GM12878 (cell line): Measurements from ENCODE around the gene ENOX1. TPM values are rescaled to one million over a fixed set of nuclear protein-coding genes. Genes with fewer than 3 reads are reported as not detected.
A peak's percentile ranks its signal among the peaks of the same experiment; 100 is the strongest.

Experiments
- ATAC-seq: fragments of 200-7000 bp; cut with Tn5 transposase; 3 replicates; pipeline ENCODE4 v1.9.1; 2020; ENCODE audit warnings: mild to moderate bottlenecking, moderate library complexity
- BruUV-seq: library from RNA; stranded (reverse); fragments of 400-500 nt; replicated peaks from 2 replicates; lab custom pipeline; 2021; lab: Mats Ljungman, UMichigan
- CTCF ChIA-PET: fragments of 300-600 bp; sonication (Branson Sonifier 250); formaldehyde crosslinking; extraction: SDS; loops from one replicate; lab custom pipeline; 2021; ENCODE audit warnings: inconsistent platforms; lab: Yijun Ruan, JAX
- POLR2A ChIA-PET: fragments of 350-600 bp; formaldehyde crosslinking; extraction: SDS; loops from one replicate; lab custom pipeline; 2021; ENCODE audit warnings: inconsistent platforms; lab: Charles Lee
- RAD21 ChIA-PET: fragments of 300-600 bp; sonication (Branson Sonifier 250); formaldehyde crosslinking; loops from one replicate; lab custom pipeline; 2023; ENCODE audit warnings: antibody characterized with exemption; ENCODE audit not compliant: unreplicated experiment; lab: Charles Lee
- SMC1A ChIA-PET: fragments of 300-600 bp; sonication (Branson Sonifier 250); formaldehyde crosslinking; loops from one replicate; lab custom pipeline; 2023; ENCODE audit not compliant: unreplicated experiment, uncharacterized antibody; lab: Charles Lee
- DNase-seq: peaks from one replicate; pipeline ENCODE4 v3.0.0-alpha.2; 2011; ENCODE audit warnings: low read depth, low spot score
- FAIRE-seq: peaks from 3 replicates; lab custom pipeline; 2011; peaks lifted over from hg19 to GRCh38; lab: Jason Lieb, UNC
- H2AFZ ChIP-seq: 2 replicates; pipeline ENCODE4 v1.6.0; 2011; ENCODE audit warnings: low read depth, low read length, control low read depth; ENCODE audit not compliant: control insufficient read depth
- H3K27ac ChIP-seq: 2 replicates; pipeline ENCODE4 v1.5.1; 2011; ENCODE audit warnings: control low read depth; ENCODE audit not compliant: control insufficient read depth, insufficient read depth
- H3K27me3 ChIP-seq, 2 experiments: replicated peaks in 1 of 2; 2 replicates each; pipeline versions ENCODE4 v1.6.0 to v1.6.1; 2011; ENCODE audit warnings: low read length in 1 of 2; ENCODE audit not compliant: control insufficient read depth in 2 of 2, insufficient read depth in 2 of 2
- H3K36me3 ChIP-seq, 2 experiments: 2 replicates each; pipeline ENCODE4 v1.5.1; 2011; ENCODE audit warnings: low read length in 1 of 2; ENCODE audit not compliant: control insufficient read depth in 2 of 2, insufficient read depth in 2 of 2
- H3K4me1 ChIP-seq: 2 replicates; pipeline ENCODE4 v1.6.1; 2011; ENCODE audit warnings: mild to moderate bottlenecking, low read length, moderate library complexity, mixed read lengths; ENCODE audit not compliant: control insufficient read depth, insufficient read depth
- H3K4me2 ChIP-seq: 2 replicates; pipeline ENCODE4 v1.6.0; 2011; ENCODE audit warnings: control low read depth; ENCODE audit not compliant: control insufficient read depth, insufficient read depth
- H3K4me3 ChIP-seq: fragments of 200-600 bp; sonication (generic); 2 replicates; pipeline ENCODE4 v1.5.1; 2016
- H3K79me2 ChIP-seq: 2 replicates; pipeline ENCODE4 v1.6.0; 2011; ENCODE audit warnings: low read length; ENCODE audit not compliant: control insufficient read depth, insufficient read depth
- H3K9ac ChIP-seq: 2 replicates; pipeline ENCODE4 v1.8.0; 2011; ENCODE audit warnings: low read length, control low read depth, mixed read lengths; ENCODE audit not compliant: control insufficient read depth, insufficient read depth
- H3K9me3 ChIP-seq: replicated peaks from 3 replicates; pipeline ENCODE4 v1.5.1; 2011; ENCODE audit warnings: mild to moderate bottlenecking, low read length; ENCODE audit not compliant: control insufficient read depth, insufficient read depth
- H4K20me1 ChIP-seq: 2 replicates; pipeline ENCODE4 v1.6.0; 2011; ENCODE audit not compliant: control insufficient read depth, insufficient read depth
- DPF2 ChIP-seq: fragments of 450-650 bp; IDR thresholded peaks from 2 replicates; pipeline ENCODE4 v1.6.1; 2017; ENCODE audit warnings: mild to moderate bottlenecking
- NFYB ChIP-seq: IDR thresholded peaks from 2 replicates; pipeline ENCODE4 v1.6.1; 2011; ENCODE audit warnings: low read depth, mild to moderate bottlenecking, low read length, improper control_type of control experiment, moderate library complexity; ENCODE audit not compliant: insufficient read depth
- NR2F1 ChIP-seq: fragments of 450-650 bp; conservative IDR thresholded peaks from 2 replicates; pipeline ENCODE4 v1.6.1; 2017; ENCODE audit warnings: mild to moderate bottlenecking
- SREBF2 ChIP-seq: IDR thresholded peaks from 2 replicates; pipeline ENCODE4 v1.6.1; 2012; ENCODE audit warnings: mild to moderate bottlenecking, low read length
- WGBS: methylation state at CpG from one replicate; pipeline ENCODE4 v1.1.6; 2016; ENCODE audit warnings: low lambda C conversion rate; ENCODE audit not compliant: insufficient replicate concordance, insufficient coverage; ENCODE audit errors: missing lambda C conversion rate; 5-methylcytosine and 5-hydroxymethylcytosine counted together
- in situ Hi-C: fragments of 300-500 bp; cut with MboI; formaldehyde crosslinking; loops from 9 replicates; pipeline ENCODE4 v1.14.3; 2018; ENCODE audit warnings: mixed read lengths
- intact Hi-C: fragments of 100-400 bp; cut with micrococcal nuclease; formaldehyde crosslinking; loops from one replicate; pipeline ENCODE4 v1.14.2; 2022; ENCODE audit not compliant: unreplicated experiment
- polyA plus RNA-seq, 11 experiments: library from polyadenylated mRNA; depleted of rRNA in 4 of 11; unstranded in 6 of 11; stranded (reverse) in 5 of 11; fragments of >200 nt; fragmentation: Nextera tagmentation in 4 of 11; fragmentation: Illumina TruSeq in 1 of 11; extraction: Ambion mirVana in 4 of 11; extraction: Trizol in 1 of 11; gene quantifications; 1 replicate in 1 of 11; 2 replicates in 10 of 11; pipeline versions ENCODE4 v1.2.1 to v1.2.3, GENCODE V29; 2011 to 2016; ENCODE audit warnings: inconsistent platforms in 2 of 11, missing spikeins in 2 of 11, low read depth in 1 of 11
- total RNA-seq, 4 experiments: library from RNA; depleted of rRNA in 3 of 4; stranded (reverse); fragments of >200 nt in 3 of 4; fragmentation: Illumina TruSeq in 1 of 4; extraction: Trizol in 1 of 4; gene quantifications; 2 replicates each; pipeline versions ENCODE4 v1.2.1 to v1.2.3, GENCODE V29; 2013 to 2021
- TF ChIP-seq, protein P1 (sequence below): IDR thresholded peaks from 2 replicates; pipeline ENCODE4 v1.6.1; 2012; ENCODE audit warnings: mild to moderate bottlenecking, low read depth, low read length

The ENOX1 gene
- total and polyA plus RNA-seq, 10 of the 15 experiments (the other 5 are each of a cell fraction or from before 2014, with no cell fraction given): 0.11 to 0.26 (median 0.15) TPM

GRCh38 chr13:43180036-43180660 is 606.6 kb downstream of the ENOX1 start:
- no peak overlapping the region for H3K4me2 ChIP-seq
- H3K4me3 ChIP-seq: no peak overlapping the region
- no peak for TF ChIP-seq NR2F1
- TF ChIP-seq, protein P1, sequence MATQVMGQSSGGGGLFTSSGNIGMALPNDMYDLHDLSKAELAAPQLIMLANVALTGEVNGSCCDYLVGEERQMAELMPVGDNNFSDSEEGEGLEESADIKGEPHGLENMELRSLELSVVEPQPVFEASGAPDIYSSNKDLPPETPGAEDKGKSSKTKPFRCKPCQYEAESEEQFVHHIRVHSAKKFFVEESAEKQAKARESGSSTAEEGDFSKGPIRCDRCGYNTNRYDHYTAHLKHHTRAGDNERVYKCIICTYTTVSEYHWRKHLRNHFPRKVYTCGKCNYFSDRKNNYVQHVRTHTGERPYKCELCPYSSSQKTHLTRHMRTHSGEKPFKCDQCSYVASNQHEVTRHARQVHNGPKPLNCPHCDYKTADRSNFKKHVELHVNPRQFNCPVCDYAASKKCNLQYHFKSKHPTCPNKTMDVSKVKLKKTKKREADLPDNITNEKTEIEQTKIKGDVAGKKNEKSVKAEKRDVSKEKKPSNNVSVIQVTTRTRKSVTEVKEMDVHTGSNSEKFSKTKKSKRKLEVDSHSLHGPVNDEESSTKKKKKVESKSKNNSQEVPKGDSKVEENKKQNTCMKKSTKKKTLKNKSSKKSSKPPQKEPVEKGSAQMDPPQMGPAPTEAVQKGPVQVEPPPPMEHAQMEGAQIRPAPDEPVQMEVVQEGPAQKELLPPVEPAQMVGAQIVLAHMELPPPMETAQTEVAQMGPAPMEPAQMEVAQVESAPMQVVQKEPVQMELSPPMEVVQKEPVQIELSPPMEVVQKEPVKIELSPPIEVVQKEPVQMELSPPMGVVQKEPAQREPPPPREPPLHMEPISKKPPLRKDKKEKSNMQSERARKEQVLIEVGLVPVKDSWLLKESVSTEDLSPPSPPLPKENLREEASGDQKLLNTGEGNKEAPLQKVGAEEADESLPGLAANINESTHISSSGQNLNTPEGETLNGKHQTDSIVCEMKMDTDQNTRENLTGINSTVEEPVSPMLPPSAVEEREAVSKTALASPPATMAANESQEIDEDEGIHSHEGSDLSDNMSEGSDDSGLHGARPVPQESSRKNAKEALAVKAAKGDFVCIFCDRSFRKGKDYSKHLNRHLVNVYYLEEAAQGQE: no peak
- no peak for TF ChIP-seq SREBF2
- TF ChIP-seq NFYB: peak; percentile 68
- no peak for TF ChIP-seq DPF2
- DNase-seq (no peak), ATAC-seq (no peak), FAIRE-seq (no peak)
- H2AFZ ChIP-seq: no peak overlapping the region
- POLR2A ChIA-PET: no interaction called here
- H4K20me1 ChIP-seq: no peaks in the 10 kb centered on the region
- RAD21 ChIA-PET: no interaction called here
- SMC1A ChIA-PET: interaction anchor here (0.8 to 4.5 kb wide), 2 partner anchors 9 to 49 kb away, joined by 3 to 21 read pairs; no protein-coding TSS in a partner anchor
- H3K36me3 ChIP-seq: no peaks in the 10 kb centered on the region
- H3K9ac ChIP-seq: no peak overlapping the region
- H3K9me3 ChIP-seq: no peaks in the 10 kb centered on the region; the same call in 2 of the 3 replicates
- H3K27ac ChIP-seq: no peak overlapping the region
- H3K4me1 ChIP-seq: no peaks in the 10 kb centered on the region
- whole genome bisulfite sequencing: 47% methylated on average over 9 of the region's 9 CpGs
- H3K27me3 ChIP-seq: no peaks in the 10 kb centered on the region
- no peaks in the 10 kb centered on the region for H3K79me2 ChIP-seq
- intact Hi-C loops: no loop called here
- in situ Hi-C loops: no loop called here
- CTCF ChIA-PET: interaction anchor here (0.6 kb wide), 1 partner anchor 888 kb away, joined by 3 read pairs; no protein-coding TSS in a partner anchor
- no TSS peak for BruUV-seq
